Measurements from ENCODE around the gene RAI1.

The RAI1 gene

DNA sequence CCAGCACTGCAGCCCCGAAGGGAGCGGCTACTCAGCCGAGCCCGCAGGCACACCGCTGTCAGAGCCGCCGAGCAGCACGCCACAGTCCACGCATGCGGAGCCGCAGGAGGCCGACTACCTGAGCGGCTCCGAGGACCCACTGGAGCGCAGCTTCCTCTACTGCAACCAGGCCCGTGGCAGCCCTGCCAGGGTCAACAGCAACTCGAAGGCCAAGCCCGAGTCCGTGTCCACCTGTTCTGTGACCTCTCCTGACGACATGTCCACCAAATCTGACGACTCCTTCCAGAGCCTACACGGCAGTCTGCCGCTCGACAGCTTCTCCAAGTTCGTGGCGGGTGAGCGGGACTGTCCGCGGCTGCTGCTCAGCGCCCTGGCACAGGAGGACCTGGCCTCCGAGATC, 113.1 kb downstream of the RAI1 start:
- DNase-seq (ENCODE audit: low read depth), result no peak
- no peak overlapping the region for H3K4me3 ChIP-seq (ENCODE audit: low read depth, low read length)
- TF ChIP-seq, protein P1, sequence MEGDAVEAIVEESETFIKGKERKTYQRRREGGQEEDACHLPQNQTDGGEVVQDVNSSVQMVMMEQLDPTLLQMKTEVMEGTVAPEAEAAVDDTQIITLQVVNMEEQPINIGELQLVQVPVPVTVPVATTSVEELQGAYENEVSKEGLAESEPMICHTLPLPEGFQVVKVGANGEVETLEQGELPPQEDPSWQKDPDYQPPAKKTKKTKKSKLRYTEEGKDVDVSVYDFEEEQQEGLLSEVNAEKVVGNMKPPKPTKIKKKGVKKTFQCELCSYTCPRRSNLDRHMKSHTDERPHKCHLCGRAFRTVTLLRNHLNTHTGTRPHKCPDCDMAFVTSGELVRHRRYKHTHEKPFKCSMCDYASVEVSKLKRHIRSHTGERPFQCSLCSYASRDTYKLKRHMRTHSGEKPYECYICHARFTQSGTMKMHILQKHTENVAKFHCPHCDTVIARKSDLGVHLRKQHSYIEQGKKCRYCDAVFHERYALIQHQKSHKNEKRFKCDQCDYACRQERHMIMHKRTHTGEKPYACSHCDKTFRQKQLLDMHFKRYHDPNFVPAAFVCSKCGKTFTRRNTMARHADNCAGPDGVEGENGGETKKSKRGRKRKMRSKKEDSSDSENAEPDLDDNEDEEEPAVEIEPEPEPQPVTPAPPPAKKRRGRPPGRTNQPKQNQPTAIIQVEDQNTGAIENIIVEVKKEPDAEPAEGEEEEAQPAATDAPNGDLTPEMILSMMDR (IDR thresholded peaks at IDR 0.05; ENCODE audit: control insufficient read depth, extremely low read depth, insufficient read depth), result no peak

DNA sequence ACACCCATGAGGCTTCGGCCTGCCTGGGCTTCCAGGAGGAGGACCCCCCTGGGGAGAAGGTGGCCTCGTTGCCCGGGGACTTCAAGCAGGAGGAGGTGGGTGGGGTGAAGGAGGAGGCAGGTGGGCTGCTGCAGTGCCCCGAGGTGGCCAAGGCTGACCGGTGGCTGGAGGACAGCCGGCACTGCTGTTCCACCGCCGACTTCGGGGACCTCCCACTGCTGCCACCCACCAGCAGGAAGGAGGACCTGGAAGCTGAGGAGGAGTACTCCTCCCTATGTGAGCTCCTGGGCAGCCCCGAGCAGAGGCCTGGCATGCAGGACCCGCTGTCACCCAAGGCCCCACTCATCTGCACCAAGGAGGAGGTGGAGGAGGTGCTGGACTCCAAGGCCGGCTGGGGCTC, 114.0 kb downstream of the RAI1 start:
- TF ChIP-seq, protein P1 (IDR thresholded peaks at IDR 0.05; ENCODE audit: control insufficient read depth, extremely low read depth, insufficient read depth), result no peak
- DNase-seq (ENCODE audit: low read depth), result no peak
- no peak overlapping the region for H3K4me3 ChIP-seq (ENCODE audit: low read depth, low read length)

DNA sequence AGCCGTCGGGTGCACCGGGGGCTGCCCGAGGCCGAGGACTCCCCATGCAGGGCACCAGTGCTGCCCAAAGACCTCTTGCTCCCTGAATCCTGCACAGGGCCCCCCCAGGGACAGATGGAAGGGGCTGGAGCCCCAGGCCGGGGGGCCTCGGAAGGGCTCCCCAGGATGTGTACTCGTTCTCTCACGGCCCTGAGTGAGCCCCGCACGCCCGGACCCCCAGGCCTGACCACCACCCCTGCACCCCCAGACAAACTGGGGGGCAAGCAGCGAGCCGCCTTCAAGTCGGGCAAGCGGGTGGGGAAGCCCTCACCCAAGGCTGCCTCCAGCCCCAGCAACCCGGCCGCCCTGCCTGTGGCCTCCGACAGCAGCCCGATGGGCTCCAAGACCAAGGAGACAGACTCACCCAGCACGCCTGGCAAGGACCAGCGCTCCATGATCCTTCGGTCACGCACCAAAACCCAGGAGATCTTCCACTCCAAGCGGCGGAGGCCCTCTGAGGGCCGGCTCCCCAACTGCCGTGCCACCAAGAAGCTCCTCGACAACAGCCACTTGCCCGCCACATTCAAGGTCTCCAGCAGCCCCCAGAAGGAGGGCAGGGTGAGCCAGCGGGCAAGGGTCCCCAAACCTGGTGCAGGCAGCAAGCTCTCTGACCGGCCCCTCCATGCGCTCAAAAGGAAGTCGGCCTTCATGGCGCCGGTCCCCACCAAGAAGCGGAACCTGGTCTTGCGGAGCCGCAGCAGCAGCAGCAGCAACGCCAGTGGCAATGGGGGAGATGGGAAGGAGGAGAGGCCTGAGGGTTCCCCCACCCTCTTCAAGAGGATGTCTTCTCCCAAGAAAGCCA, 114.9 kb downstream of the RAI1 start:
- H3K4me3 ChIP-seq (ENCODE audit: low read depth, low read length), result no peak overlapping the region
- TF ChIP-seq, protein P1 (IDR thresholded peaks at IDR 0.05; ENCODE audit: control insufficient read depth, extremely low read depth, insufficient read depth), result no peak
- no peak for DNase-seq (ENCODE audit: low read depth)

DNA sequence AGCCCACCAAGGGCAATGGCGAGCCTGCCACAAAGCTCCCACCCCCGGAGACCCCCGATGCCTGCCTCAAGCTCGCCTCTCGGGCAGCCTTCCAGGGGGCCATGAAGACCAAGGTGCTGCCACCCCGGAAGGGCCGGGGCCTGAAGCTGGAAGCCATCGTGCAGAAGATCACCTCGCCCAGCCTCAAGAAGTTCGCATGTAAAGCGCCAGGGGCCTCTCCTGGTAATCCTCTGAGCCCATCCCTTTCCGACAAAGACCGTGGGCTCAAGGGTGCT, 115.5 kb downstream of the RAI1 start:
- TF ChIP-seq, protein P1 (IDR thresholded peaks at IDR 0.05; ENCODE audit: control insufficient read depth, extremely low read depth, insufficient read depth), result no peak
- DNase-seq (ENCODE audit: low read depth), result no peak
- no peak overlapping the region for H3K4me3 ChIP-seq (ENCODE audit: low read depth, low read length)

DNA sequence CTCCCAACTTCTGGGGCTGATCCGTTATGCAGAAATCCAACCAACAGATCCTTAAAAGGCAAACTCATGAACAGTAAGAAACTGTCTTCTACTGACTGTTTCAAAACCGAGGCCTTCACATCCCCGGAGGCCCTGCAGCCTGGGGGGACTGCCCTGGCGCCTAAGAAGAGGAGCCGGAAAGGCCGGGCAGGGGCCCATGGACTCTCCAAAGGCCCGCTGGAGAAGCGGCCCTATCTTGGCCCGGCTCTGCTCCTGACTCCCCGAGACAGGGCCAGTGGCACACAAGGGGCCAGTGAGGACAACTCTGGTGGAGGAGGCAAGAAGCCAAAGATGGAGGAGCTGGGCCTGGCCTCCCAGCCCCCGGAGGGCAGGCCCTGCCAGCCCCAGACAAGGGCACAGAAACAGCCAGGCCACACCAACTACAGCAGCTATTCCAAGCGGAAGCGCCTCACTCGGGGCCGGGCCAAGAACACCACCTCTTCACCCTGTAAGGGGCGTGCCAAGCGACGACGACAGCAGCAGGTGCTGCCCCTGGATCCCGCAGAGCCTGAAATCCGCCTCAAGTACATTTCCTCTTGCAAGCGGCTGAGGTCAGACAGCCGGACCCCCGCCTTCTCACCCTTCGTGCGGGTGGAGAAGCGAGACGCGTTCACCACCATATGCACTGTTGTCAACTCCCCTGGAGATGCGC, 116.0 kb downstream of the RAI1 start:
- H3K4me3 ChIP-seq (ENCODE audit: low read depth, low read length), result no peak overlapping the region

DNA sequence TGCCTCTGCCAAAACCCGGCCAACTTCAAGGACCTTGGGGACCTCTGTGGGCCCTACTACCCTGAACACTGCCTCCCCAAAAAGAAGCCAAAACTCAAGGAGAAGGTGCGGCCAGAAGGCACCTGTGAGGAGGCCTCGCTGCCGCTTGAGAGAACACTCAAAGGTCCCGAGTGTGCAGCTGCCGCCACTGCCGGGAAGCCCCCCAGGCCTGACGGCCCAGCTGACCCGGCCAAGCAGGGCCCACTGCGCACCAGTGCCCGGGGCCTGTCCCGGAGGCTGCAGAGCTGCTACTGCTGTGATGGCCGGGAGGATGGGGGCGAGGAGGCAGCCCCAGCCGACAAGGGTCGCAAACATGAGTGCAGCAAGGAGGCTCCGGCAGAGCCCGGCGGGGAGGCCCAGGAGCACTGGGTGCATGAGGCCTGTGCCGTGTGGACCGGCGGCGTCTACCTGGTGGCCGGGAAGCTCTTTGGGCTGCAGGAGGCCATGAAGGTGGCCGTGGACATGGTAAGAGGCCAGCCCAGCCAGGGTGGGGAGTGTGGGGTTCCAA, 116.8 kb downstream of the RAI1 start:
- H3K4me3 ChIP-seq (ENCODE audit: low read depth, low read length), result no peak overlapping the region
- TF ChIP-seq, protein P1 (IDR thresholded peaks at IDR 0.05; ENCODE audit: control insufficient read depth, extremely low read depth, insufficient read depth), result no peak
- no peak for DNase-seq (ENCODE audit: low read depth)

More for the DNA sequence above, 116.0 kb downstream of the RAI1 start:
- TF ChIP-seq, protein P1 (IDR thresholded peaks at IDR 0.05; ENCODE audit: control insufficient read depth, extremely low read depth, insufficient read depth), result no peak
- DNase-seq (ENCODE audit: low read depth), result no peak
